Esophagus squamous epithelium (tissue), 4 donors: ENCODE data around the gene NELL1.

Source experiments
- CTCF ChIP-seq, 6 experiments: fragments of 450-650 bp in 4 of 6; fragments of 200-600 bp in 2 of 6; sonication (generic) in 2 of 6; IDR thresholded peaks; one replicate each; pipeline ENCODE4 v1.5.1; 2016 to 2019; ENCODE audit warnings: antibody characterized with exemption in 6 of 6, mild to moderate bottlenecking in 4 of 6, moderate library complexity in 4 of 6
- POLR2A ChIP-seq, 4 donors: fragments of 450-650 bp; IDR thresholded peaks; one replicate each; pipeline ENCODE4 v1.6.1; 2017; ENCODE audit warnings: antibody characterized with exemption in 4 of 4, mild to moderate bottlenecking in 4 of 4, moderate library complexity in 3 of 4

- TF ChIP-seq POLR2A (IDR thresholded peaks at IDR 0.05) (no peak), CTCF (IDR thresholded peaks at IDR 0.05) (no peak)
Measured at GRCh38 chr11:21492931-21493330, 823.5 kb downstream of the NELL1 start.
